ENCODE data around the gene PP2D1. TPM values are rescaled to one million over a fixed set of nuclear protein-coding genes. Genes with fewer than 3 reads are reported as not detected.
A peak's percentile ranks its signal among the peaks of the same experiment; 100 is the strongest.

The PP2D1 gene
- polyA plus RNA-seq, 2 of the 4 experiments (the other 2 are of a cell fraction) = not detected

DNA sequence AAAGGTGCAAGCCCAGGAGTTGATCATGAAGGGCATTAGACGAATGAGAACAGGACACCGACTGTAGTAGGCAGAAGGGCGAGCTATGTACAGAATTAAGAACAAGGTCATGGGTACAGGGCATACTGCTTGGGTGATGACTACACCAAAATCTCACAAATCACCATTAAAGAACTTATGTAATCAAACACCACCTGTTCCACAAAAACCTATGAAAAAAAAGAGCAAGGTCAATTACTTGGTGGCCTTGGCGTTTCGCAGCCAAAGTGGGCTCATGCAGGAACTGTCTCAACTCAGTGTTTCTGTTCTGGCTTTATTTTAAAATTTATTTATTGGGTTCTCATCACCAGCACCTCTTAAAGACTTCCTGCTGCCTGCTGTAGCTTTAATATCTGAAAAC is 30.3 kb upstream of the PP2D1 start:
- ChIA-PET CTCF (interaction anchor here (0.9 kb wide), 1 partner anchor 89 kb away, joined by 3 read pairs; no protein-coding TSS in a partner anchor), POLR2A (interaction anchor here (0.7 kb wide), 1 partner anchor 12 kb away, joined by 3 read pairs; no protein-coding TSS in a partner anchor)
- H3K4me2 ChIP-seq = no peak overlapping the region
- TF ChIP-seq RCOR1 (IDR thresholded peaks at IDR 0.05; ENCODE audit: low read depth, low read length) (no peak), RNF2 (IDR thresholded peaks at IDR 0.05; ENCODE audit: borderline replicate concordance, low read depth) (no peak), ESRRA (IDR thresholded peaks at IDR 0.05; ENCODE audit: borderline replicate concordance, low read length) (no peak), MAZ (IDR thresholded peaks at IDR 0.05; ENCODE audit: borderline replicate concordance, low read depth, low read length) (no peak), FOXS1 (CRISPR knock-in tag; IDR thresholded peaks at IDR 0.05) (no peak), TP53 (CRISPR knock-in tag; IDR thresholded peaks at IDR 0.05) (no peak), MAFK (IDR thresholded peaks at IDR 0.05; ENCODE audit: partially characterized antibody) (no peak), KDM1A (IDR thresholded peaks at IDR 0.05; ENCODE audit: low read depth) (no peak), CEBPB (IDR thresholded peaks at IDR 0.05) (no peak), MAX (IDR thresholded peaks at IDR 0.05) (no peak), RARB (CRISPR knock-in tag; IDR thresholded peaks at IDR 0.05) (no peak), EHMT2 (IDR thresholded peaks at IDR 0.05; ENCODE audit: low read depth) (no peak), HOXB13 (CRISPR knock-in tag; IDR thresholded peaks at IDR 0.05; ENCODE audit: low read depth) (no peak), HES2 (IDR thresholded peaks at IDR 0.05) (no peak), RFX5 (IDR thresholded peaks at IDR 0.05) (no peak), NFE2L2 (conservative IDR thresholded peaks at IDR 0.05; ENCODE audit: low read length) (no peak), CBX2 (IDR thresholded peaks at IDR 0.05; ENCODE audit: borderline replicate concordance, low read depth) (no peak)
- H3K27ac ChIP-seq = no peak overlapping the region
- ATAC-seq (no peak), DNase-seq (ENCODE audit: low read depth in 1 of 2, low spot score in 1 of 2) (no peak), FAIRE-seq (no peak)
- 94% methylated on average over 5 of the region's 5 CpGs for WGBS (ENCODE audit: missing lambda C conversion rate)
- peaks cover 26% of the 10 kb centered on the region for H3K4me1 ChIP-seq
- H3K4me3 ChIP-seq = no peak overlapping the region
- no peaks in the 10 kb centered on the region for H3K9me3 ChIP-seq

GRCh38 chr3:20041197-20041780 is 29.2 kb upstream of the PP2D1 start:
- under 1% methylated on average over 26 of the region's 28 CpGs for WGBS (ENCODE audit: missing lambda C conversion rate)
- H3K27ac ChIP-seq = peak overlapping the region; percentile 86 to 96
- ATAC-seq (peak; percentile 35 to 69; a peak in 5 of 6 replicates), FAIRE-seq (no peak), DNase-seq (ENCODE audit: low read depth in 1 of 2, low spot score in 1 of 2) (peak; percentile 39 to 51)
- POLR2A ChIA-PET = interaction anchor here (1.3 kb wide), 1 partner anchor 152 kb away, joined by 6 read pairs; no protein-coding TSS in a partner anchor
- no peaks in the 10 kb centered on the region for H3K9me3 ChIP-seq
- CTCF ChIA-PET = interaction anchor here (0.9 to 2.0 kb wide), 7 partner anchors 9 to 155 kb away, joined by 3 to 8 read pairs (median 5); no protein-coding TSS in a partner anchor
- TF ChIP-seq HOXA7 (CRISPR knock-in tag; IDR thresholded peaks at IDR 0.05) = no peak
- TF ChIP-seq KDM1A (IDR thresholded peaks at IDR 0.05; ENCODE audit: low read depth) = peak; percentile 43; the same call in 1 of the 2 replicates
- TF ChIP-seq MAX (IDR thresholded peaks at IDR 0.05) = peak; percentile 47
- TF ChIP-seq HEYL (CRISPR knock-in tag; IDR thresholded peaks at IDR 0.05) = no peak
- TF ChIP-seq RNF2 (IDR thresholded peaks at IDR 0.05; ENCODE audit: borderline replicate concordance, low read depth) = no peak
- peak overlapping the region; percentile 67 for H3K4me3 ChIP-seq
- peak overlapping the region; percentile 93 for H3K4me2 ChIP-seq
- peaks cover 26% of the 10 kb centered on the region for H3K4me1 ChIP-seq

DNA sequence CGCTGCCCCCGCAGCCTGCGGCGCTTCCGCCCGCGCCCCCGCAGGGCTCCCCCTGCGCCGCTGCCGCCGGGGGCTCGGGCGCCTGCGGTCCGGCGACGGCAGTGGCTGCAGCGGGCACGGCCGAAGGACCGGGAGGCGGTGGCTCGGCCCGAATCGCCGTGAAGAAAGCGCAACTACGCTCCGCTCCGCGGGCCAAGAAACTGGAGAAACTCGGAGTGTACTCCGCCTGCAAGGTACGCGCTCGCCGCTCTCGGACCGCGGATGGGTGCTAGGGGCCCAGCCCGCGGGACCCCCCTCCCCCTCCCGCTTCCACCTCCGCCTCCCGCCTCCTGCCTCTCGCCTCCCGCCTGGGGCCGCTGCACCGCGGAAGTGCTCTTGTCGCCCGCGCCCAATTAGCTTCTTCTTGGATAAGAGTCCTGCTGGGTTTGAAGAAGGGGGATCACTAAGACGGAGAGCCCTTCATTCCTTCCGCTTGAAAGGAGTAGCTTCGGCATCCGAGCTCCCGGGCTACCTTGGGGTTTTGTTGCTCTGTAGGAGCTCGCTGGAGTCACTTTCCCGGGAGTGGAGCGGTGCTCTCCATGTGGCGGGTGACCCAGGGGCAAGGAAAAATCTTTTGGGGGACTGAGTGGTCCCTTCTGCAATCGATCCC is 28.6 kb upstream of the PP2D1 start:
- CTCF ChIA-PET = interaction anchor here (0.6 to 2.0 kb wide), 10 partner anchors 9 to 156 kb away, joined by 3 to 8 read pairs (median 4); no protein-coding TSS in a partner anchor
- no peaks in the 10 kb centered on the region for H3K9me3 ChIP-seq
- WGBS (ENCODE audit: missing lambda C conversion rate) = 2% methylated on average over 21 of the region's 64 CpGs
- DNase-seq (ENCODE audit: low read depth in 1 of 2, low spot score in 1 of 2) (peak; percentile 68 to 72), FAIRE-seq (no peak), ATAC-seq (peak; percentile 71 to 73)
- H3K4me2 ChIP-seq = peak overlapping the region; percentile 93
- TF ChIP-seq CTCF (IDR thresholded peaks at IDR 0.05) = peak; percentile 8; the same call in 1 of the 3 replicates
- no peak for TF ChIP-seq KDM1A (IDR thresholded peaks at IDR 0.05; ENCODE audit: low read depth)
- 0 out of 5 replicates have a peak, but pooled peaks of 1 of the 2 experiments have one; percentile 9 for TF ChIP-seq RAD21 (conservative IDR thresholded peaks at IDR 0.05 in 1 of 2, IDR thresholded peaks at IDR 0.05 in 1 of 2)
- H3K4me1 ChIP-seq = peaks cover 26% of the 10 kb centered on the region
- POLR2A ChIA-PET = interaction anchor here (1.3 kb wide), 1 partner anchor 151 kb away, joined by 6 read pairs; no protein-coding TSS in a partner anchor
- H3K27ac ChIP-seq = peak overlapping the region; percentile 86 to 96
- peak overlapping the region; percentile 67 for H3K4me3 ChIP-seq
